Dermis blood vessel endothelial cell (primary cell): ENCODE data around the gene LYZL2. TPM values are rescaled to one million over a fixed set of nuclear protein-coding genes. Genes with fewer than 3 reads are reported as not detected.
"Not testable (repeated sequence)": the region's sequence is repeated elsewhere in the genome, so short reads cannot be mapped to it uniquely, and the experiment has no call there.

Source experiments
- DNase-seq: peaks from one replicate; pipeline ENCODE4 v3.0.0; 2010
- total RNA-seq: library from RNA; depleted of rRNA; stranded (reverse); fragments of >200 nt; gene quantifications from 2 replicates; pipeline ENCODE4 v1.2.3, GENCODE V29; 2014

LYZL2 gene
- total RNA-seq, 1 donor from 2014 or later = not detected

- DNase-seq = peak; percentile 86
These were observed 8.4 kb upstream of the LYZL2 start for GRCh38 chr10:30637881-30638467.

- no peak for DNase-seq
These were observed 1.6 kb upstream of the LYZL2 start for GRCh38 chr10:30631188-30631587.

GRCh38 chr10:30630571-30630970, 1.0 kb upstream of the LYZL2 start:
- no peak for DNase-seq

- DNase-seq = not testable (repeated sequence)
These were observed 977 bp downstream of the LYZL2 start for GRCh38 chr10:30628576-30628975.

GRCh38 chr10:30626837-30627236, 2.7 kb downstream of the LYZL2 start:
- not testable (repeated sequence) for DNase-seq

- DNase-seq = not testable (repeated sequence)
These were observed 3.4 kb downstream of the LYZL2 start for GRCh38 chr10:30626196-30626595.

- no peak for DNase-seq
These were observed 4.5 kb downstream of the LYZL2 start for GRCh38 chr10:30625080-30625479.

- no peak for DNase-seq
These were observed 9.6 kb downstream of the LYZL2 start for GRCh38 chr10:30619966-30620365.

- DNase-seq = no peak
These were observed 12.5 kb downstream of the LYZL2 start for GRCh38 chr10:30617070-30617469.

- DNase-seq = not testable (repeated sequence)
These were observed 18.5 kb downstream of the LYZL2 start for GRCh38 chr10:30611041-30611440.

- no peak for DNase-seq
These were observed 21.7 kb downstream of the LYZL2 start for GRCh38 chr10:30607814-30608213.

- DNase-seq = no peak
These were observed 23.2 kb downstream of the LYZL2 start for GRCh38 chr10:30606313-30606712.

- not testable (repeated sequence) for DNase-seq
These were observed 24.0 kb downstream of the LYZL2 start for GRCh38 chr10:30605341-30606121.

- no peak for DNase-seq
These were observed 26.0 kb downstream of the LYZL2 start for GRCh38 chr10:30603589-30603988.

GRCh38 chr10:30602747-30603146, 26.8 kb downstream of the LYZL2 start:
- no peak for DNase-seq

GRCh38 chr10:30600005-30600404, 29.5 kb downstream of the LYZL2 start:
- no peak for DNase-seq

GRCh38 chr10:30598105-30598776, 31.3 kb downstream of the LYZL2 start:
- DNase-seq = no peak

- not testable (repeated sequence) for DNase-seq
These were observed 32.1 kb downstream of the LYZL2 start for GRCh38 chr10:30597433-30597824.

- DNase-seq = not testable (repeated sequence)
These were observed 32.8 kb downstream of the LYZL2 start for GRCh38 chr10:30596493-30597432.

- no peak for DNase-seq
These were observed 33.5 kb downstream of the LYZL2 start for GRCh38 chr10:30596013-30596412.

GRCh38 chr10:30594077-30594476, 35.5 kb downstream of the LYZL2 start:
- DNase-seq = no peak

- not testable (repeated sequence) for DNase-seq
These were observed 36.8 kb downstream of the LYZL2 start for GRCh38 chr10:30592770-30593169.
